Measurements from ENCODE around the gene KIAA1958.

GRCh38 chr9:112535301-112535700, 48.7 kb downstream of the KIAA1958 start:
- TF ChIP-seq, protein P1, sequence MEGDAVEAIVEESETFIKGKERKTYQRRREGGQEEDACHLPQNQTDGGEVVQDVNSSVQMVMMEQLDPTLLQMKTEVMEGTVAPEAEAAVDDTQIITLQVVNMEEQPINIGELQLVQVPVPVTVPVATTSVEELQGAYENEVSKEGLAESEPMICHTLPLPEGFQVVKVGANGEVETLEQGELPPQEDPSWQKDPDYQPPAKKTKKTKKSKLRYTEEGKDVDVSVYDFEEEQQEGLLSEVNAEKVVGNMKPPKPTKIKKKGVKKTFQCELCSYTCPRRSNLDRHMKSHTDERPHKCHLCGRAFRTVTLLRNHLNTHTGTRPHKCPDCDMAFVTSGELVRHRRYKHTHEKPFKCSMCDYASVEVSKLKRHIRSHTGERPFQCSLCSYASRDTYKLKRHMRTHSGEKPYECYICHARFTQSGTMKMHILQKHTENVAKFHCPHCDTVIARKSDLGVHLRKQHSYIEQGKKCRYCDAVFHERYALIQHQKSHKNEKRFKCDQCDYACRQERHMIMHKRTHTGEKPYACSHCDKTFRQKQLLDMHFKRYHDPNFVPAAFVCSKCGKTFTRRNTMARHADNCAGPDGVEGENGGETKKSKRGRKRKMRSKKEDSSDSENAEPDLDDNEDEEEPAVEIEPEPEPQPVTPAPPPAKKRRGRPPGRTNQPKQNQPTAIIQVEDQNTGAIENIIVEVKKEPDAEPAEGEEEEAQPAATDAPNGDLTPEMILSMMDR (IDR thresholded peaks at IDR 0.05) = no peak
- no peak for TF ChIP-seq POLR2A (IDR thresholded peaks at IDR 0.05)
- no peak for TF ChIP-seq POLR2AphosphoS5 (IDR thresholded peaks at IDR 0.05)

Measured in breast epithelium (tissue), 3 donors.